ENCODE data around the gene XAGE2.
A peak's percentile ranks its signal among the peaks of the same experiment; 100 is the strongest.

XAGE2 gene

GRCh38 chrX:52378870-52379269, 10.0 kb downstream of the XAGE2 start:
- TF ChIP-seq CTCF (conservative IDR thresholded peaks at IDR 0.05; ENCODE audit: control insufficient read depth, insufficient read depth, low read depth, low read length) = no peak
- DNase-seq (ENCODE audit: low read depth) = no peak
- no peak overlapping the region for H3K4me3 ChIP-seq (ENCODE audit: control insufficient read depth, low read depth, low read length)

GRCh38 chrX:52380993-52381392, 12.2 kb downstream of the XAGE2 start:
- no peak overlapping the region for H3K4me3 ChIP-seq (ENCODE audit: control insufficient read depth, low read depth, low read length)
- no peak for DNase-seq (ENCODE audit: low read depth)
- no peak for TF ChIP-seq CTCF (conservative IDR thresholded peaks at IDR 0.05; ENCODE audit: control insufficient read depth, insufficient read depth, low read depth, low read length)

- H3K4me3 ChIP-seq (ENCODE audit: control insufficient read depth, low read depth, low read length) = no peak overlapping the region
- DNase-seq (ENCODE audit: low read depth) = no peak
- TF ChIP-seq CTCF (conservative IDR thresholded peaks at IDR 0.05; ENCODE audit: control insufficient read depth, insufficient read depth, low read depth, low read length) = no peak
Observed at GRCh38 chrX:52410439-52411394, 41.9 kb downstream of the XAGE2 start.

- TF ChIP-seq CTCF (conservative IDR thresholded peaks at IDR 0.05; ENCODE audit: control insufficient read depth, insufficient read depth, low read depth, low read length) = no peak
- DNase-seq (ENCODE audit: low read depth) = no peak
Observed at GRCh38 chrX:52415304-52415703, 46.5 kb downstream of the XAGE2 start.

GRCh38 chrX:52416816-52417215, 48.0 kb downstream of the XAGE2 start:
- TF ChIP-seq CTCF (conservative IDR thresholded peaks at IDR 0.05; ENCODE audit: control insufficient read depth, insufficient read depth, low read depth, low read length) = no peak
- DNase-seq (ENCODE audit: low read depth) = peak; percentile 4
- no peak overlapping the region for H3K4me3 ChIP-seq (ENCODE audit: control insufficient read depth, low read depth, low read length)

More at GRCh38 chrX:52415304-52415703, 46.5 kb downstream of the XAGE2 start:
- no peak overlapping the region for H3K4me3 ChIP-seq (ENCODE audit: control insufficient read depth, low read depth, low read length)

- H3K4me3 ChIP-seq (ENCODE audit: control insufficient read depth, low read depth, low read length) = no peak overlapping the region
- peak; percentile 73 for DNase-seq (ENCODE audit: low read depth)
- no peak for TF ChIP-seq CTCF (conservative IDR thresholded peaks at IDR 0.05; ENCODE audit: control insufficient read depth, insufficient read depth, low read depth, low read length)
Observed at GRCh38 chrX:52420824-52421443, 52.1 kb downstream of the XAGE2 start.

Measured in fibroblast of mammary gland (primary cell).